HCT116 (cell line): ENCODE results near the gene FSIP1. TPM values are rescaled to one million over a fixed set of nuclear protein-coding genes. Genes with fewer than 3 reads are reported as not detected.

Experiments used
- ATAC-seq: fragments of 200-7000 bp; cut with Tn5 transposase; 2 replicates; pipeline ENCODE4 v1.9.1; 2020; ENCODE audit warnings: mild to moderate bottlenecking, moderate library complexity
- BruUV-seq: library from RNA; stranded (reverse); fragments of 400-500 nt; replicated peaks from 2 replicates; lab custom pipeline; 2021; lab: Mats Ljungman, UMichigan
- CTCF ChIA-PET: fragments of 300-600 bp; sonication (Branson Sonifier 250); formaldehyde crosslinking; loops from one replicate; lab custom pipeline; 2021; ENCODE audit warnings: antibody characterized with exemption; lab: Charles Lee
- POLR2A ChIA-PET: fragments of 300-600, 350-600 bp; sonication (Branson Sonifier 250); formaldehyde crosslinking; loops from one replicate; lab custom pipeline; 2021; ENCODE audit warnings: antibody characterized with exemption; lab: Charles Lee
- RAD21 ChIA-PET, 2 experiments: fragments of 300-600 bp; sonication (Branson Sonifier 250); formaldehyde crosslinking; loops; one replicate each; lab custom pipeline; 2023; ENCODE audit warnings: low total read pairs in 2 of 2; ENCODE audit not compliant: uncharacterized antibody in 2 of 2, unreplicated experiment in 2 of 2, low non-redundant PET in 1 of 2; lab: Charles Lee
- DNase-seq: peaks from one replicate; pipeline ENCODE4 v3.0.0-alpha.2; 2010; ENCODE audit warnings: low read depth, low spot score
- H2AFZ ChIP-seq: fragments of 200-600 bp; shearing (Covaris generic), sonication (generic); 2 replicates; pipeline ENCODE4 v1.6.1; 2017; ENCODE audit warnings: low read depth, mixed run types, mixed read lengths, antibody characterized with exemption, low read length; ENCODE audit not compliant: poor library complexity, severe bottlenecking
- H3K27ac ChIP-seq: 2 replicates; pipeline ENCODE4 v1.5.1; 2012; ENCODE audit warnings: low read depth, low read length
- H3K27me3 ChIP-seq: fragments of 200-600 bp; sonication (generic); 2 replicates; pipeline ENCODE4 v1.6.1; 2016; ENCODE audit warnings: mixed run types, low read length, mixed read lengths; ENCODE audit not compliant: insufficient read depth
- H3K36me3 ChIP-seq, 2 experiments: fragments of 200-500 bp in 1 of 2; fragments of 200-600 bp in 1 of 2; sonication (Bioruptor generic) in 1 of 2; sonication (generic) in 1 of 2; 2 replicates each; pipeline versions ENCODE4 v1.5.1 to v1.6.1; 2014 to 2016; ENCODE audit warnings: low read length in 2 of 2, inconsistent platforms in 1 of 2, mixed read lengths in 1 of 2, mixed run types in 1 of 2; ENCODE audit not compliant: insufficient read depth in 2 of 2, control insufficient read depth in 1 of 2
- H3K4me1 ChIP-seq, 2 experiments: fragments of 200-600 bp in 1 of 2; sonication (generic) in 1 of 2; 2 replicates each; pipeline versions ENCODE4 v1.5.1 to v1.6.1; 2012 to 2017; ENCODE audit warnings: low read length in 2 of 2, inconsistent platforms in 1 of 2, mild to moderate bottlenecking in 1 of 2, mixed read lengths in 1 of 2, mixed run types in 1 of 2, moderate library complexity in 1 of 2; ENCODE audit not compliant: insufficient read depth in 2 of 2, control insufficient read depth in 1 of 2
- H3K4me2 ChIP-seq: fragments of 200-600 bp; sonication (generic); 2 replicates; pipeline ENCODE4 v1.6.1; 2017; ENCODE audit warnings: mixed run types, low read length, mixed read lengths
- H3K4me3 ChIP-seq, 2 experiments: fragments of 200-600 bp in 1 of 2; sonication (generic) in 1 of 2; replicated peaks in 1 of 2; 2 replicates each; pipeline ENCODE4 v1.5.1; 2011 to 2016; ENCODE audit warnings: low read length in 2 of 2, control low read depth in 1 of 2, low read depth in 1 of 2, mild to moderate bottlenecking in 1 of 2, mixed read lengths in 1 of 2, mixed run types in 1 of 2
- H3K79me2 ChIP-seq: fragments of 200-600 bp; sonication (generic); 2 replicates; pipeline ENCODE4 v1.6.1; 2017; ENCODE audit warnings: mild to moderate bottlenecking, mixed run types, low read length, moderate library complexity, mixed read lengths; ENCODE audit not compliant: insufficient read depth
- H3K9ac ChIP-seq: fragments of 200-600 bp; sonication (generic); 2 replicates; pipeline ENCODE4 v1.6.1; 2016; ENCODE audit warnings: low read length, mixed read lengths
- H3K9me2 ChIP-seq: fragments of 200-600 bp; sonication (generic), shearing (Covaris generic); 2 replicates; pipeline ENCODE4 v1.6.1; 2017; ENCODE audit warnings: mixed run types, mild to moderate bottlenecking, moderate library complexity; ENCODE audit not compliant: insufficient read depth
- H3K9me3 ChIP-seq, 2 experiments: fragments of 200-500 bp in 1 of 2; fragments of 200-600 bp in 1 of 2; sonication (Bioruptor generic) in 1 of 2; sonication (generic) in 1 of 2; 2 replicates each; pipeline ENCODE4 v1.6.1; 2014 to 2017; ENCODE audit warnings: low read length in 2 of 2, mixed read lengths in 2 of 2, inconsistent platforms in 1 of 2, low read depth in 1 of 2, mild to moderate bottlenecking in 1 of 2, mixed run types in 1 of 2, moderate library complexity in 1 of 2; ENCODE audit not compliant: control insufficient read depth in 1 of 2, insufficient read depth in 1 of 2
- H4K20me1 ChIP-seq: fragments of 200-600 bp; sonication (generic), shearing (Covaris generic); 2 replicates; pipeline ENCODE4 v1.6.1; 2017; ENCODE audit warnings: mixed run types, mild to moderate bottlenecking, moderate library complexity; ENCODE audit not compliant: insufficient read depth
- ATF3 ChIP-seq: IDR thresholded peaks from 2 replicates; pipeline ENCODE4 v1.6.1; 2012
- CBX3 ChIP-seq: IDR thresholded peaks from 2 replicates; pipeline ENCODE4 v1.6.1; 2012; ENCODE audit warnings: low read depth
- CEBPB ChIP-seq: IDR thresholded peaks from 2 replicates; pipeline ENCODE4 v1.6.1; 2012; ENCODE audit warnings: low read depth
- EGR1 ChIP-seq: IDR thresholded peaks from 2 replicates; pipeline ENCODE4 v1.6.1; 2012; ENCODE audit warnings: low read depth
- ELF1 ChIP-seq: IDR thresholded peaks from 2 replicates; pipeline ENCODE4 v1.6.1; 2012; ENCODE audit warnings: low read depth, borderline replicate concordance
- EZH2 ChIP-seq: fragments of 200-600 bp; sonication (generic); IDR thresholded peaks from 2 replicates; pipeline ENCODE4 v1.6.1; 2017; ENCODE audit warnings: antibody characterized with exemption, mixed run types
- FOSL1 ChIP-seq: IDR thresholded peaks from 2 replicates; pipeline ENCODE4 v1.6.1; 2012; ENCODE audit warnings: low read depth
- MAX ChIP-seq: IDR thresholded peaks from 2 replicates; pipeline ENCODE4 v1.6.1; 2012
- POLR2A ChIP-seq: IDR thresholded peaks from 2 replicates; pipeline ENCODE4 v1.7.0; 2011; ENCODE audit warnings: borderline replicate concordance; ENCODE audit not compliant: insufficient read depth, insufficient read length; ENCODE audit errors: extremely low read depth
- REST ChIP-seq: IDR thresholded peaks from 2 replicates; pipeline ENCODE4 v1.6.1; 2012; ENCODE audit warnings: low read depth
- SP1 ChIP-seq: IDR thresholded peaks from 2 replicates; pipeline ENCODE4 v1.6.1; 2012; ENCODE audit warnings: low read depth
- SRF ChIP-seq: IDR thresholded peaks from 2 replicates; pipeline ENCODE4 v1.6.1; 2012; ENCODE audit warnings: low read depth
- YY1 ChIP-seq: IDR thresholded peaks from 2 replicates; pipeline ENCODE4 v1.6.1; 2011; ENCODE audit warnings: low read length, low read depth, moderate library complexity, mild to moderate bottlenecking; ENCODE audit not compliant: insufficient replicate concordance; ENCODE audit errors: extremely low read depth
- ZFX ChIP-seq: fragments of 450-650 bp; IDR thresholded peaks from 2 replicates; pipeline ENCODE4 v1.6.1; 2017
- ZNF274 ChIP-seq: fragments of 200-500 bp; sonication (Bioruptor generic); IDR thresholded peaks from 2 replicates; pipeline ENCODE4 v1.6.1; 2014; ENCODE audit warnings: mild to moderate bottlenecking, low read depth, low read length, inconsistent platforms
- intact Hi-C: fragments of 100-400 bp; cut with micrococcal nuclease; formaldehyde crosslinking; loops from 2 replicates; pipeline ENCODE4 v1.10.0; 2022
- total RNA-seq: library from RNA; stranded (reverse); gene quantifications from one replicate; pipeline ENCODE4 v1.2.1, GENCODE V29; 2021; ENCODE audit not compliant: unreplicated experiment

Gene FSIP1
- total RNA-seq, 1 experiment from 2014 or later, result 0.42 TPM

- no peak for TF ChIP-seq REST
- TF ChIP-seq ZFX, result no peak
- TF ChIP-seq CEBPB, result no peak
- TF ChIP-seq MAX, result no peak
- no peak for TF ChIP-seq ZNF274
Observed at GRCh38 chr15:39743611-39744010, 39.0 kb downstream of the FSIP1 start (continued).

- no peak overlapping the region for H3K27ac ChIP-seq
- ATAC-seq (no peak), DNase-seq (no peak)
- TF ChIP-seq ZFX (no peak), YY1 (no peak), EZH2 (no peak), MAX (no peak), SRF (no peak), FOSL1 (no peak), CEBPB (no peak), CBX3 (no peak), ATF3 (no peak), EGR1 (no peak), ELF1 (no peak), POLR2A (no peak), SP1 (no peak)
- H3K27me3 ChIP-seq, result no peaks in the 10 kb centered on the region
- intact Hi-C loops, result no loop called here
- POLR2A ChIA-PET, result no interaction called here
- CTCF ChIA-PET, result interaction anchor here (0.7 to 3.3 kb wide), 2 partner anchors 16 to 1034 kb away, joined by 3 to 20 read pairs; no protein-coding TSS in a partner anchor
- H3K4me1 ChIP-seq, result no peaks in the 10 kb centered on the region
- no peak overlapping the region for H3K9ac ChIP-seq
- no peaks in the 10 kb centered on the region for H4K20me1 ChIP-seq
- H2AFZ ChIP-seq, result no peak overlapping the region
- H3K79me2 ChIP-seq, result no peaks in the 10 kb centered on the region
- BruUV-seq, result no TSS peak
- H3K4me3 ChIP-seq, result no peak overlapping the region
- H3K9me3 ChIP-seq, result no peaks in the 10 kb centered on the region
- H3K36me3 ChIP-seq, result no peaks in the 10 kb centered on the region
- no peaks in the 10 kb centered on the region for H3K9me2 ChIP-seq
- RAD21 ChIA-PET, result no interaction called here
- no peak overlapping the region for H3K4me2 ChIP-seq
Observed at GRCh38 chr15:39741258-39741657, 41.4 kb downstream of the FSIP1 start.
